Heart right ventricle (tissue), 16 donors: ENCODE measurements around the gene CATSPERZ. TPM values are rescaled to one million over a fixed set of nuclear protein-coding genes. Genes with fewer than 3 reads are reported as not detected.

ENCODE experiments used
- ATAC-seq, 8 donors: fragments of 200-7000 bp; cut with Tn5 transposase; one replicate each; pipeline ENCODE4 v1.9.1; 2020; ENCODE audit warnings: mild to moderate bottlenecking in 8 of 8, moderate library complexity in 8 of 8, moderate number of reproducible peaks in 1 of 8
- DNase-seq, 2 donors: peaks; one replicate each; pipeline ENCODE4 v3.0.0-alpha.2; 2020
- H3K27ac ChIP-seq, 10 donors: fragments of 200-600 bp; sonication (generic) in 2 of 10; one replicate each; pipeline versions ENCODE4 v1.5.0 to v1.8.0; 2020 to 2022; ENCODE audit warnings: mild to moderate bottlenecking in 3 of 10
- H3K27me3 ChIP-seq, 7 donors: fragments of 200-600 bp; one replicate each; pipeline ENCODE4 v1.8.0; 2021 to 2022; ENCODE audit warnings: mild to moderate bottlenecking in 2 of 7
- H3K36me3 ChIP-seq, 9 donors: fragments of 200-600 bp; sonication (generic) in 1 of 9; one replicate each; pipeline versions ENCODE4 v1.5.0 to v1.8.0; 2020 to 2022; ENCODE audit warnings: mild to moderate bottlenecking in 2 of 9
- H3K4me1 ChIP-seq, 9 donors: fragments of 200-600 bp; sonication (generic) in 1 of 9; one replicate each; pipeline versions ENCODE4 v1.5.0 to v1.8.0; 2020 to 2022; ENCODE audit warnings: mild to moderate bottlenecking in 4 of 9
- H3K4me3 ChIP-seq, 10 donors: fragments of 200-600 bp; sonication (generic) in 2 of 10; one replicate each; pipeline versions ENCODE4 v1.5.0 to v1.8.0; 2020 to 2022; ENCODE audit warnings: mild to moderate bottlenecking in 7 of 10, moderate library complexity in 2 of 10
- H3K9me3 ChIP-seq, 11 donors: fragments of 200-600 bp in 10 of 11; sonication (generic) in 2 of 11; one replicate each; pipeline versions ENCODE4 v1.5.0 to v1.8.0; 2013 to 2022; ENCODE audit warnings: mild to moderate bottlenecking in 2 of 11, control low read depth in 1 of 11, moderate library complexity in 1 of 11
- CTCF ChIP-seq, 9 donors: fragments of 200-600 bp; sonication (generic) in 2 of 9; IDR thresholded peaks; one replicate each; pipeline versions ENCODE4 v1.5.0 to v1.8.0; 2021 to 2022; ENCODE audit warnings: antibody characterized with exemption in 9 of 9, mild to moderate bottlenecking in 5 of 9, moderate library complexity in 1 of 9
- WGBS, 2 donors: extraction: QIAGEN DNeasy Blood & Tissue Kit; methylation state at CpG; one replicate each; pipeline ENCODE4 v1.1.7; 2013; ENCODE audit warnings: inconsistent platforms in 1 of 2; 5-methylcytosine and 5-hydroxymethylcytosine counted together
- intact Hi-C, 10 donors: fragments of 100-400 bp; cut with DNase I; formaldehyde crosslinking; loops; one replicate each; pipeline versions ENCODE4 v1.11.1 to v1.14.2; 2022
- polyA plus RNA-seq, 2 donors: library from polyadenylated mRNA; stranded (reverse); fragments of 200-250 nt; gene quantifications; one replicate each; pipeline ENCODE4 v1.2.3, GENCODE V29; 2013
- total RNA-seq, 10 donors: library from RNA; stranded (reverse); fragmentation: NEBNext Ultra II Directional in 3 of 10; extraction: Animal tissue kit (Norgen Biotek cat#: 25700) in 3 of 10; gene quantifications; one replicate each; pipeline versions ENCODE4 v1.2.1 to v1.2.4, GENCODE V29; 2021 to 2023
- donor health status: Arrhythmogenic right ventricular cardiomyopathy.
- donor health status: ischemic (EF 13 %, LVEDD 7.1; RV severe dilation, severe dysfunction).
- donor health status: healthy with polysubstance abuse.
- donor health status: DM: no; HTN: yes; CAD: no.
- donor health status: DM: no; HTN: no; CAD: no.
- donor health status: ischemic (EF 25% LVEDD 6.9; RV normal size, moderate dysfunction).
- donor health status: ischemic (EF 25% LVEDD 5.7; RV mildly dilated, moderate dysfunction).
- donor health status: healthy.
- donor health status: DM: yes; HTN: yes; CAD: no.
- donor health status: Ischemic cardiomyopathy.
- donor health status: ischemic (EF 35%, LVEDD 5.7; RV mildly dilated, moderate dysfunction).
- donor health status: nonischemic (EF 11% LVEDD 7.7; RV severe dilation, severe dysfunction).
- donor health status: DM: yes; HTN: yes; CAD: no.
- donor health status: PGD.
- donor health status: ischemic (EF 29% LVEDD 5.4; RV normal size, mild dysfunction).
- donor health status: nonischemic (EF 23%, LVEDD 6.1; RV moderate dilation, normal function).

Gene CATSPERZ
- total and polyA plus RNA-seq, 12 donors: 0.10 TPM; not detected in 11

GRCh38 chr11:64349404-64349803, 49.2 kb downstream of the CATSPERZ start:
- Histone ChIP-seq H3K4me1 (peaks cover 0 to 7% (median 0%) of the 10 kb centered on the region in 9 donors), H3K27me3 (no peaks in the 10 kb centered on the region), H3K4me3 (no peak overlapping the region), H3K36me3 (peaks cover 0 to 34% (median 0%) of the 10 kb centered on the region in 9 donors), H3K27ac (no peak overlapping the region), H3K9me3 (no peaks in the 10 kb centered on the region)
- 88 to 91% methylated on average over 11 of the region's 11 CpGs for WGBS, 2 donors
- DNase-seq: no peak
- intact Hi-C loops: no loop called here
- no peak for ATAC-seq
- no peak for TF ChIP-seq CTCF (IDR thresholded peaks at IDR 0.05)

- Histone ChIP-seq H3K36me3 (peaks cover 0 to 26% (median 0%) of the 10 kb centered on the region in 9 donors), H3K4me3 (no peak overlapping the region), H3K4me1 (peaks cover 0 to 23% (median 10%) of the 10 kb centered on the region in 9 donors), H3K27me3 (no peaks in the 10 kb centered on the region), H3K9me3 (no peaks in the 10 kb centered on the region), H3K27ac (no peak overlapping the region)
- DNase-seq: no peak
- intact Hi-C loops: loop anchor here in 2 of 10 donors (5.0 to 10.0 kb wide), 2 partner anchors 34 to 304 kb away; partner anchors contain the start of genes PRDX5 (in 1 of the 2) and TRMT112 (in 1 of the 2)
- no peak for TF ChIP-seq CTCF (IDR thresholded peaks at IDR 0.05)
- ATAC-seq: no peak
- WGBS, 2 donors: 88 to 89% methylated on average over 15 to 18 of the region's 18 CpGs
Observed at GRCh38 chr11:64351136-64351631, 51.0 kb downstream of the CATSPERZ start.

- no peaks in the 10 kb centered on the region for H3K27me3 ChIP-seq
- peaks cover 0 to 27% (median 10%) of the 10 kb centered on the region in 9 donors for H3K4me1 ChIP-seq
- H3K4me3 ChIP-seq: no peak overlapping the region
- H3K9me3 ChIP-seq: no peaks in the 10 kb centered on the region
- intact Hi-C loops: loop anchor here in 2 of 10 donors (5.0 to 10.0 kb wide), 2 partner anchors 35 to 302 kb away; partner anchors contain the start of genes PRDX5 (in 1 of the 2) and TRMT112 (in 1 of the 2)
- TF ChIP-seq CTCF (IDR thresholded peaks at IDR 0.05): no peak
- ATAC-seq (no peak), DNase-seq (no peak)
- no peak overlapping the region for H3K27ac ChIP-seq
- WGBS, 2 donors: 91 to 93% methylated on average over 31 to 33 of the region's 33 CpGs
- H3K36me3 ChIP-seq: peaks cover 0 to 26% (median 0%) of the 10 kb centered on the region in 9 donors
Observed at GRCh38 chr11:64352099-64352994, 52.2 kb downstream of the CATSPERZ start.

DNA sequence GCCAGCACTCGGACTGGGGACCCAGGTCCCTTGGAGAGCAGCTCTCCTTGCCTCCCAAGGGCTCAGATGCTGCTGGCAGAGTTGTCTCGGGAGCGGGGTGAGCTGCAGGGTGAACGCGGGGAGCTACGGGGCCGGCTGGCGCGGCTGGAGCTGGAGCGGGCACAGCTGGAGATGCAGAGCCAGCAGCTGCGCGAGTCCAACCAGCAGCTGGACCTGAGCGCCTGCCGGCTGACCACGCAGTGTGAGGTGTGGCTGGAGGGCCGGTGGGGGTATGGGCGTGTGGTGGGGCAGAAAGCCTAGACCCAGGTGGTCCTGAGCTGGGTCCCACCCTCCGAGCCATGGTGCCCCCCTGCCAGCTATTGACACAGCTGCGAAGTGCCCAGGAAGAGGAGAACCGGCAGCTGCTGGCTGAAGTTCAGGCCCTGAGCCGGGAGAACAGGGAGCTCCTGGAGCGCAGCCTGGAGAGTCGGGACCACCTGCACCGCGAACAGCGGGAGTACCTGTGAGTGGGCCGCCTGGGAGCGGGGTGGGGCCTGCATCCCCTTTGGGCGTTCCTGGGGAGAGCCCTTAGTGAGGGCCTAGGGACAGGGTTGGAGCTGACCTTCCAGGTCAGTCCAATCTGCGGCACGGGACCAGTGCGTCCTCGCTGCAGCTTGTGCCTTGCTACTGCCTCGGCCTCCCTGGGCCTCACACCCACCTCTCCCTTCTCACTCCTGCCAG, 53.0 kb downstream of the CATSPERZ start:
- Histone ChIP-seq H3K27me3 (no peaks in the 10 kb centered on the region), H3K4me3 (no peak overlapping the region), H3K4me1 (peaks cover 6 to 34% (median 19%) of the 10 kb centered on the region in 9 donors), H3K9me3 (no peaks in the 10 kb centered on the region), H3K27ac (no peak overlapping the region), H3K36me3 (peaks cover 0 to 26% (median 0%) of the 10 kb centered on the region in 9 donors)
- 88 to 93% methylated on average over 29 to 34 of the region's 34 CpGs for WGBS, 2 donors
- DNase-seq: no peak
- intact Hi-C loops: loop anchor here in 2 of 10 donors (5.0 to 10.0 kb wide), 2 partner anchors 36 to 302 kb away; partner anchors contain the start of genes PRDX5 (in 1 of the 2) and TRMT112 (in 1 of the 2)
- no peak for TF ChIP-seq CTCF (IDR thresholded peaks at IDR 0.05)
- ATAC-seq: no peak
